ENCODE data around the gene ACER3.

The ACER3 gene

GRCh38 chr11:76836613-76837291, 24.0 kb upstream of the ACER3 start (continued):
- TF ChIP-seq CSRNP3 (CRISPR knock-in tag; IDR thresholded peaks at IDR 0.05), result no peak
- no peak for TF ChIP-seq RARB (CRISPR knock-in tag; IDR thresholded peaks at IDR 0.05)
- TF ChIP-seq ZNF8 (CRISPR knock-in tag; IDR thresholded peaks at IDR 0.05), result no peak
- TF ChIP-seq ESRRG (CRISPR knock-in tag; IDR thresholded peaks at IDR 0.05), result no peak

- TF ChIP-seq TOX (CRISPR knock-in tag; IDR thresholded peaks at IDR 0.05; ENCODE audit: borderline replicate concordance) (no peak), ZC3H10 (CRISPR knock-in tag; IDR thresholded peaks at IDR 0.05) (no peak), ARNTL (CRISPR knock-in tag; IDR thresholded peaks at IDR 0.05; ENCODE audit: borderline replicate concordance, low read depth) (no peak), PATZ1 (CRISPR knock-in tag; IDR thresholded peaks at IDR 0.05; ENCODE audit: borderline replicate concordance) (no peak), ZFP3 (CRISPR knock-in tag; IDR thresholded peaks at IDR 0.05) (no peak), ISL1 (CRISPR knock-in tag; IDR thresholded peaks at IDR 0.05) (no peak), ZNF70 (CRISPR knock-in tag; IDR thresholded peaks at IDR 0.05) (no peak), OSR1 (CRISPR knock-in tag; IDR thresholded peaks at IDR 0.05) (no peak), TCF4 (CRISPR knock-in tag; IDR thresholded peaks at IDR 0.05; ENCODE audit: borderline replicate concordance) (no peak), ZNF8 (CRISPR knock-in tag; IDR thresholded peaks at IDR 0.05) (no peak), BACH2 (CRISPR knock-in tag; IDR thresholded peaks at IDR 0.05; ENCODE audit: borderline replicate concordance) (no peak), POU6F1 (CRISPR knock-in tag; IDR thresholded peaks at IDR 0.05; ENCODE audit: borderline replicate concordance, low read depth) (no peak)
- ATAC-seq, result no peak
Observed at GRCh38 chr11:76837696-76838677, 22.7 kb upstream of the ACER3 start.

GRCh38 chr11:76838678-76839068, 22.0 kb upstream of the ACER3 start:
- peak; percentile 46; the same call in 2 of the 3 replicates for ATAC-seq
- TF ChIP-seq CREB5 (CRISPR knock-in tag; IDR thresholded peaks at IDR 0.05; ENCODE audit: low read depth) (no peak), OSR1 (CRISPR knock-in tag; IDR thresholded peaks at IDR 0.05) (no peak), ARNTL (CRISPR knock-in tag; IDR thresholded peaks at IDR 0.05; ENCODE audit: borderline replicate concordance, low read depth) (no peak), TSHZ2 (CRISPR knock-in tag; IDR thresholded peaks at IDR 0.05) (no peak), ZFP30 (CRISPR knock-in tag; IDR thresholded peaks at IDR 0.05) (no peak), TOX (CRISPR knock-in tag; IDR thresholded peaks at IDR 0.05; ENCODE audit: borderline replicate concordance) (no peak), CSDC2 (CRISPR knock-in tag; IDR thresholded peaks at IDR 0.05) (no peak), CSRNP3 (CRISPR knock-in tag; IDR thresholded peaks at IDR 0.05) (no peak), ESRRG (CRISPR knock-in tag; IDR thresholded peaks at IDR 0.05) (no peak), SNAI2 (CRISPR knock-in tag; IDR thresholded peaks at IDR 0.05) (no peak), ZNF70 (CRISPR knock-in tag; IDR thresholded peaks at IDR 0.05) (no peak), ZC3H10 (CRISPR knock-in tag; IDR thresholded peaks at IDR 0.05) (no peak)

All from SK-N-SH treated with all-trans-retinoic acid at 6 μM for 48 hours (cell line).